ENCODE measurements around the gene FMN1. TPM values are rescaled to one million over a fixed set of nuclear protein-coding genes. Genes with fewer than 3 reads are reported as not detected.

FMN1 gene
- total RNA-seq, 2 donors from 2014 or later, result 13.7 to 17.1 TPM

- Histone ChIP-seq H3K4me1 (no peaks in the 10 kb centered on the region), H3K36me3 (replicated peaks in 1 of 2; ENCODE audit: insufficient read depth in 1 of 2, low read depth in 2 of 2) (no peaks in the 10 kb centered on the region), H3K27ac (no peak overlapping the region), H3K4me3 (no peak overlapping the region), H3K9me3 (no peaks in the 10 kb centered on the region), H3K27me3 (no peaks in the 10 kb centered on the region)
- TF ChIP-seq, protein P1, sequence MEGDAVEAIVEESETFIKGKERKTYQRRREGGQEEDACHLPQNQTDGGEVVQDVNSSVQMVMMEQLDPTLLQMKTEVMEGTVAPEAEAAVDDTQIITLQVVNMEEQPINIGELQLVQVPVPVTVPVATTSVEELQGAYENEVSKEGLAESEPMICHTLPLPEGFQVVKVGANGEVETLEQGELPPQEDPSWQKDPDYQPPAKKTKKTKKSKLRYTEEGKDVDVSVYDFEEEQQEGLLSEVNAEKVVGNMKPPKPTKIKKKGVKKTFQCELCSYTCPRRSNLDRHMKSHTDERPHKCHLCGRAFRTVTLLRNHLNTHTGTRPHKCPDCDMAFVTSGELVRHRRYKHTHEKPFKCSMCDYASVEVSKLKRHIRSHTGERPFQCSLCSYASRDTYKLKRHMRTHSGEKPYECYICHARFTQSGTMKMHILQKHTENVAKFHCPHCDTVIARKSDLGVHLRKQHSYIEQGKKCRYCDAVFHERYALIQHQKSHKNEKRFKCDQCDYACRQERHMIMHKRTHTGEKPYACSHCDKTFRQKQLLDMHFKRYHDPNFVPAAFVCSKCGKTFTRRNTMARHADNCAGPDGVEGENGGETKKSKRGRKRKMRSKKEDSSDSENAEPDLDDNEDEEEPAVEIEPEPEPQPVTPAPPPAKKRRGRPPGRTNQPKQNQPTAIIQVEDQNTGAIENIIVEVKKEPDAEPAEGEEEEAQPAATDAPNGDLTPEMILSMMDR (IDR thresholded peaks at IDR 0.05), result no peak
- no peak for TF ChIP-seq POLR2A (IDR thresholded peaks at IDR 0.05)
- no peak for ATAC-seq
- no peak for DNase-seq
- intact Hi-C loops (cut with DNase I), result no loop called here
- WGBS, 2 donors, result 75 to 81% methylated on average over 8 of the region's 8 CpGs
These were observed 46.3 kb downstream of the FMN1 start for GRCh38 chr15:33148129-33148751.

- ATAC-seq, result no peak
- DNase-seq, result no peak
- TF ChIP-seq, protein P1 (IDR thresholded peaks at IDR 0.05), result no peak
- no peak for TF ChIP-seq POLR2A (IDR thresholded peaks at IDR 0.05)
- no peaks in the 10 kb centered on the region for H3K27me3 ChIP-seq
- H3K27ac ChIP-seq, result no peak overlapping the region
- H3K9me3 ChIP-seq, result no peaks in the 10 kb centered on the region
- intact Hi-C loops (cut with DNase I), result no loop called here
- H3K4me1 ChIP-seq, result no peaks in the 10 kb centered on the region
- no peak overlapping the region for H3K4me3 ChIP-seq
- 85 to 86% methylated on average over 7 of the region's 7 CpGs for WGBS, 2 donors
- no peaks in the 10 kb centered on the region for H3K36me3 ChIP-seq (replicated peaks in 1 of 2; ENCODE audit: insufficient read depth in 1 of 2, low read depth in 2 of 2)
These were observed 48.5 kb downstream of the FMN1 start for GRCh38 chr15:33146051-33146450.

DNA sequence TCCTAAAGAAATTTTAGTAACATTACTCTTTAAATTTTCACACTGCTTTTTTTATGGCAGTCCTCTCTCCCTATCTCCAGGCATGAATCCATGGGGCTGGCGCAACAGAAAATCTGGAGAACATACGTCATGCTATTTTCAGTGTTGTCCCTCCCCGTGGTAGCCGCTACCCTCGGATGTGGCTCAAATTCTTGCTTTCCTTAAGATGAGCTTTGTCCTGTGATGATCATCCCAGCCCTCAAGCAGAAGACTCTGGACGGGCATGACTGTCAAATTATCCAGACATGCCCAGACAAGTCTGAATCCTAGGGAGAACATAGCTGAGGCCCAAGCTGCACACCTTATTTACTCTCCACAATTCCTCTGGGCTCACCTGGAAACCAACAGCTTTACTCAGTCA, 49.1 kb downstream of the FMN1 start:
- no peak overlapping the region for H3K4me3 ChIP-seq
- DNase-seq (no peak), ATAC-seq (no peak)
- H3K27ac ChIP-seq, result no peak overlapping the region
- TF ChIP-seq POLR2A (IDR thresholded peaks at IDR 0.05), result no peak
- TF ChIP-seq, protein P1 (IDR thresholded peaks at IDR 0.05), result no peak
- 77 to 83% methylated on average over 6 of the region's 6 CpGs for WGBS, 2 donors
- no peaks in the 10 kb centered on the region for H3K27me3 ChIP-seq
- H3K4me1 ChIP-seq, result no peaks in the 10 kb centered on the region
- no peaks in the 10 kb centered on the region for H3K36me3 ChIP-seq (replicated peaks in 1 of 2; ENCODE audit: insufficient read depth in 1 of 2, low read depth in 2 of 2)
- H3K9me3 ChIP-seq, result no peaks in the 10 kb centered on the region
- intact Hi-C loops (cut with DNase I), result no loop called here

DNA sequence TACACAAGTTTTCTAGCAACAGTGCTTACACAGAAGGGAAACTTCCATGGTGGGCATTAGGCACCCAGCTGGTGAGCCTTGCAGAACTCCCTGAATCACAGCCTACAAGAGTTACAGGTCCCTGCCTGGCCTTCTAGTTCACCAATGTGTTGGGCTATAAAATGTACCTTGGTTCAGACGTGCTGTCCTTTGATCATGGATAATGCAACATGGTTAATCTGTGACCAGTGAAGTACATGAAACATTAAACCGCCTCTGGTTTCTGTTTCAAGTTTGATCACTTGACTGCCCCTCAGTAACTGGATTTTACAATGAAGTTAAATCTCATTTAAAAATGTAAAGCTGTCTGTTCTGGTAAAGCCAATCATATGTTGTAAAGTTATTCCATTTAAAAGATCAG, 51.8 kb downstream of the FMN1 start:
- Histone ChIP-seq H3K4me1 (no peaks in the 10 kb centered on the region), H3K36me3 (replicated peaks in 1 of 2; ENCODE audit: insufficient read depth in 1 of 2, low read depth in 2 of 2) (no peaks in the 10 kb centered on the region), H3K27ac (no peak overlapping the region), H3K27me3 (no peaks in the 10 kb centered on the region), H3K4me3 (no peak overlapping the region), H3K9me3 (no peaks in the 10 kb centered on the region)
- TF ChIP-seq POLR2A (IDR thresholded peaks at IDR 0.05), result no peak
- ATAC-seq (no peak), DNase-seq (no peak)
- intact Hi-C loops (cut with DNase I), result no loop called here
- WGBS, 2 donors, result 48 to 56% methylated on average over 2 of the region's 2 CpGs

GRCh38 chr15:33138000-33138399, 56.5 kb downstream of the FMN1 start:
- no peak for TF ChIP-seq POLR2A (IDR thresholded peaks at IDR 0.05)
- TF ChIP-seq, protein P1 (IDR thresholded peaks at IDR 0.05), result no peak
- no peaks in the 10 kb centered on the region for H3K9me3 ChIP-seq
- no peak overlapping the region for H3K4me3 ChIP-seq
- ATAC-seq (no peak), DNase-seq (no peak)
- H3K36me3 ChIP-seq (replicated peaks in 1 of 2; ENCODE audit: insufficient read depth in 1 of 2, low read depth in 2 of 2), result no peaks in the 10 kb centered on the region
- no peaks in the 10 kb centered on the region for H3K4me1 ChIP-seq
- intact Hi-C loops (cut with DNase I), result no loop called here
- no peaks in the 10 kb centered on the region for H3K27me3 ChIP-seq
- no peak overlapping the region for H3K27ac ChIP-seq
- 57 to 60% methylated on average over 3 of the region's 3 CpGs for WGBS, 2 donors

Measured in body of pancreas (tissue), 4 donors.